ENCODE measurements around the gene TRAF3IP3. TPM values are rescaled to one million over a fixed set of nuclear protein-coding genes. Genes with fewer than 3 reads are reported as not detected.
A peak's percentile ranks its signal among the peaks of the same experiment; 100 is the strongest.

TRAF3IP3 gene
- total and polyA plus RNA-seq, 2 of the 13 experiments (the other 11 are each of a cell fraction or from before 2014, with no cell fraction given): not detected

DNA sequence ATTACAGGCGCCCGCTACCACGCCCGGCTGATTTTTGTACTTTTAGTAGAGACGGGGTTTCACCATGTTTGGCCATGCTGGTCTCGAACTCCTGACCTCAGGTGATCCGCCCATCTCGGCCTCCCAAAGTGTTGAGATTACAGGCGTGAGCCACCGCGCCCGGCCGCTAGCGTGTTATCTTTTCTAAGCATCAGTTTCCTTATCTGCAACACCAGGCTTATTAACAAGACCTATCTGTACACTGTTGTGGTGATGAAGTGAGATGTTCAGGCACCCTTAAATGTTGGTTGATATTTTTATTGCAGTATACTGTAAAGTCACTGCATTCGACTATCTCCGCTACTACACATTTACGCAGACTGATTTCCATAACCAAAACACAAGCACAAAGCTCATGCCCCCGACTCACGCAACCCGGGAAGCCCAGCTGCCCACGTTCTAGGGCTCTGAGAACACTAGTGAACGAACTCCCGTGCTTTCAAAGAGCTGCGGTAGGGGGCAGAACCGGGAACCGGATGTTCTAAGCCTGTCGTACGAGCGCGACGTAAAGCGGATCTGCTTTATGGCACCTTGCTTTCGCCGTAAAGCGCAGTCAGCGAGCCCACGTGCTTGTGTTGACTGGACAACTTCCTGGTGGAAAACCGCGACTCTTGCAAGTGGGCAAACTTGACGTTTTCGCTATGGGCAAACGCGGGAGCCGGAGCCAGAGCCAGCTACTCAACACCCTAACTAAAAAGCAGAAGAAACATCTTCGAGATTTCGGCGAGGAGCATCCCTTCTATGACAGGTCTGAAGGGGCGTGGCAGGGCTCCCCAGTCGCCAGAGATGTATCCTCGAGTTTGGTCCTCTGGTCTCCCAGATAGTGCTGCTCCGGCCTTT is 71.8 kb downstream of the TRAF3IP3 start, which contains the start of gene UTP25 (continued):
- TF ChIP-seq ZNF614 (CRISPR knock-in tag; IDR thresholded peaks at IDR 0.05; ENCODE audit: borderline replicate concordance) (peak; percentile 62; the same call in 1 of the 2 replicates), MAFG (CRISPR knock-in tag; IDR thresholded peaks at IDR 0.05) (no peak), ZBTB38 (CRISPR knock-in tag; IDR thresholded peaks at IDR 0.05) (no peak), KLF6 (CRISPR knock-in tag; IDR thresholded peaks at IDR 0.05) (no peak), ZNF224 (CRISPR knock-in tag; IDR thresholded peaks at IDR 0.05) (peak; percentile 81; the same call in 1 of the 2 replicates), ZZZ3 (CRISPR knock-in tag; IDR thresholded peaks at IDR 0.05; ENCODE audit: borderline replicate concordance) (peak; percentile 93; the same call in 1 of the 2 replicates), ATF1 (CRISPR knock-in tag; IDR thresholded peaks at IDR 0.05) (peak; percentile 33; the same call in 1 of the 2 replicates), ZSCAN9 (CRISPR knock-in tag; IDR thresholded peaks at IDR 0.05; ENCODE audit: borderline replicate concordance) (peak; percentile 40; the same call in 1 of the 2 replicates), CBX5 (CRISPR knock-in tag; IDR thresholded peaks at IDR 0.05; ENCODE audit: borderline replicate concordance) (peak; percentile 65; the same call in 1 of the 2 replicates), ZNF138 (CRISPR knock-in tag; IDR thresholded peaks at IDR 0.05; ENCODE audit: low read depth) (peak; percentile 38; the same call in 1 of the 2 replicates), THYN1 (CRISPR knock-in tag; IDR thresholded peaks at IDR 0.05; ENCODE audit: borderline replicate concordance, low read depth) (no peak), ZNF773 (CRISPR knock-in tag; IDR thresholded peaks at IDR 0.05; ENCODE audit: borderline replicate concordance) (no peak), ARID2 (CRISPR knock-in tag; IDR thresholded peaks at IDR 0.05; ENCODE audit: borderline replicate concordance) (no peak), FOXC1 (CRISPR knock-in tag; IDR thresholded peaks at IDR 0.05; ENCODE audit: borderline replicate concordance) (no peak), GFI1 (CRISPR knock-in tag; IDR thresholded peaks at IDR 0.05; ENCODE audit: borderline replicate concordance) (no peak), SSRP1 (CRISPR knock-in tag; IDR thresholded peaks at IDR 0.05) (0 out of 2 replicates have a peak, but pooled peaks have one; percentile 69), ZNF274 (CRISPR knock-in tag; IDR thresholded peaks at IDR 0.05) (peak; percentile 54)
- TF ChIP-seq, protein P1, sequence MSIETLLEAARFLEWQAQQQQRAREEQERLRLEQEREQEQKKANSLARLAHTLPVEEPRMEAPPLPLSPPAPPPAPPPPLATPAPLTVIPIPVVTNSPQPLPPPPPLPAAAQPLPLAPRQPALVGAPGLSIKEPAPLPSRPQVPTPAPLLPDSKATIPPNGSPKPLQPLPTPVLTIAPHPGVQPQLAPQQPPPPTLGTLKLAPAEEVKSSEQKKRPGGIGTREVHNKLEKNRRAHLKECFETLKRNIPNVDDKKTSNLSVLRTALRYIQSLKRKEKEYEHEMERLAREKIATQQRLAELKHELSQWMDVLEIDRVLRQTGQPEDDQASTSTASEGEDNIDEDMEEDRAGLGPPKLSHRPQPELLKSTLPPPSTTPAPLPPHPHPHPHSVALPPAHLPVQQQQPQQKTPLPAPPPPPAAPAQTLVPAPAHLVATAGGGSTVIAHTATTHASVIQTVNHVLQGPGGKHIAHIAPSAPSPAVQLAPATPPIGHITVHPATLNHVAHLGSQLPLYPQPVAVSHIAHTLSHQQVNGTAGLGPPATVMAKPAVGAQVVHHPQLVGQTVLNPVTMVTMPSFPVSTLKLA (IDR thresholded peaks at IDR 0.05): peak; percentile 99
- TF ChIP-seq, protein P2, sequence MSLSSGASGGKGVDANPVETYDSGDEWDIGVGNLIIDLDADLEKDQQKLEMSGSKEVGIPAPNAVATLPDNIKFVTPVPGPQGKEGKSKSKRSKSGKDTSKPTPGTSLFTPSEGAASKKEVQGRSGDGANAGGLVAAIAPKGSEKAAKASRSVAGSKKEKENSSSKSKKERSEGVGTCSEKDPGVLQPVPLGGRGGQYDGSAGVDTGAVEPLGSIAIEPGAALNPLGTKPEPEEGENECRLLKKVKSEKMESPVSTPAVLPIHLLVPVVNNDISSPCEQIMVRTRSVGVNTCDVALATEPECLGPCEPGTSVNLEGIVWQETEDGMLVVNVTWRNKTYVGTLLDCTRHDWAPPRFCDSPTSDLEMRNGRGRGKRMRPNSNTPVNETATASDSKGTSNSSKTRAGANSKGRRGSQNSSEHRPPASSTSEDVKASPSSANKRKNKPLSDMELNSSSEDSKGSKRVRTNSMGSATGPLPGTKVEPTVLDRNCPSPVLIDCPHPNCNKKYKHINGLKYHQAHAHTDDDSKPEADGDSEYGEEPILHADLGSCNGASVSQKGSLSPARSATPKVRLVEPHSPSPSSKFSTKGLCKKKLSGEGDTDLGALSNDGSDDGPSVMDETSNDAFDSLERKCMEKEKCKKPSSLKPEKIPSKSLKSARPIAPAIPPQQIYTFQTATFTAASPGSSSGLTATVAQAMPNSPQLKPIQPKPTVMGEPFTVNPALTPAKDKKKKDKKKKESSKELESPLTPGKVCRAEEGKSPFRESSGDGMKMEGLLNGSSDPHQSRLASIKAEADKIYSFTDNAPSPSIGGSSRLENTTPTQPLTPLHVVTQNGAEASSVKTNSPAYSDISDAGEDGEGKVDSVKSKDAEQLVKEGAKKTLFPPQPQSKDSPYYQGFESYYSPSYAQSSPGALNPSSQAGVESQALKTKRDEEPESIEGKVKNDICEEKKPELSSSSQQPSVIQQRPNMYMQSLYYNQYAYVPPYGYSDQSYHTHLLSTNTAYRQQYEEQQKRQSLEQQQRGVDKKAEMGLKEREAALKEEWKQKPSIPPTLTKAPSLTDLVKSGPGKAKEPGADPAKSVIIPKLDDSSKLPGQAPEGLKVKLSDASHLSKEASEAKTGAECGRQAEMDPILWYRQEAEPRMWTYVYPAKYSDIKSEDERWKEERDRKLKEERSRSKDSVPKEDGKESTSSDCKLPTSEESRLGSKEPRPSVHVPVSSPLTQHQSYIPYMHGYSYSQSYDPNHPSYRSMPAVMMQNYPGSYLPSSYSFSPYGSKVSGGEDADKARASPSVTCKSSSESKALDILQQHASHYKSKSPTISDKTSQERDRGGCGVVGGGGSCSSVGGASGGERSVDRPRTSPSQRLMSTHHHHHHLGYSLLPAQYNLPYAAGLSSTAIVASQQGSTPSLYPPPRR (CRISPR knock-in tag; IDR thresholded peaks at IDR 0.05; ENCODE audit: borderline replicate concordance): peak; percentile 24; the same call in 1 of the 2 replicates
- TF ChIP-seq, protein P3, sequence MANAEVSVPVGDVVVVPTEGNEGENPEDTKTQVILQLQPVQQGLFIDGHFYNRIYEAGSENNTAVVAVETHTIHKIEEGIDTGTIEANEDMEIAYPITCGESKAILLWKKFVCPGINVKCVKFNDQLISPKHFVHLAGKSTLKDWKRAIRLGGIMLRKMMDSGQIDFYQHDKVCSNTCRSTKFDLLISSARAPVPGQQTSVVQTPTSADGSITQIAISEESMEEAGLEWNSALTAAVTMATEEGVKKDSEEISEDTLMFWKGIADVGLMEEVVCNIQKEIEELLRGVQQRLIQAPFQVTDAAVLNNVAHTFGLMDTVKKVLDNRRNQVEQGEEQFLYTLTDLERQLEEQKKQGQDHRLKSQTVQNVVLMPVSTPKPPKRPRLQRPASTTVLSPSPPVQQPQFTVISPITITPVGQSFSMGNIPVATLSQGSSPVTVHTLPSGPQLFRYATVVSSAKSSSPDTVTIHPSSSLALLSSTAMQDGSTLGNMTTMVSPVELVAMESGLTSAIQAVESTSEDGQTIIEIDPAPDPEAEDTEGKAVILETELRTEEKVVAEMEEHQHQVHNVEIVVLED (CRISPR knock-in tag; IDR thresholded peaks at IDR 0.05; ENCODE audit: borderline replicate concordance): peak; percentile 67; the same call in 1 of the 2 replicates
- TF ChIP-seq, protein P4, sequence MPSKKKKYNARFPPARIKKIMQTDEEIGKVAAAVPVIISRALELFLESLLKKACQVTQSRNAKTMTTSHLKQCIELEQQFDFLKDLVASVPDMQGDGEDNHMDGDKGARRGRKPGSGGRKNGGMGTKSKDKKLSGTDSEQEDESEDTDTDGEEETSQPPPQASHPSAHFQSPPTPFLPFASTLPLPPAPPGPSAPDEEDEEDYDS (CRISPR knock-in tag; IDR thresholded peaks at IDR 0.05): peak; percentile 77

Data from HepG2 (cell line).